OCI-M2 (cell line): ENCODE measurements around the gene PHLDA2.

ENCODE experiments used
- DNase-seq: peaks from one replicate; lab custom pipeline; 2025; ENCODE audit not compliant: unreplicated experiment; lab: John Stamatoyannopoulos, UW

The PHLDA2 gene

GRCh38 chr11:2883640-2883978 is 45.6 kb downstream of the PHLDA2 start:
- DNase-seq = no peak

- DNase-seq = no peak
Observed at GRCh38 chr11:2882396-2883110, 46.7 kb downstream of the PHLDA2 start.

DNA sequence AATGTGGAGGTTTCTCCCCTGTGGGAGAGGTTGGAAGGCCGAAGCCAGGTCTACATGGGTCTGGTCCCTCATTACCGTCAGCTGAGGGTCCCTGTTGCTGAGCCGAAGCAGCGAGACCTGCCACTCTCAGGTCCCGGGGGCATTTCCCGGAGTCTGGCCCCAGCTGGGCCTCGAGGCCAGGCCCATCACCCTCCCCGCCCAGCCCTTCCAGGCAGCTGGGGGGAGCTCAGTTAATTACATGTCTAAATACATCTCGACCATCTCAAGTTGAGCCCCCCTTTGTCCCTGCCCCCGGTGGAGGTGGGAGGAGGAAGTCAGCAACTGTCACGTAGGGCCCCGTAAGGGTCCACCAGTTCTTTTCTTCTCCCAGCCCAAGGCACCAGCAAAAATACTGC is 47.2 kb downstream of the PHLDA2 start:
- no peak for DNase-seq

DNA sequence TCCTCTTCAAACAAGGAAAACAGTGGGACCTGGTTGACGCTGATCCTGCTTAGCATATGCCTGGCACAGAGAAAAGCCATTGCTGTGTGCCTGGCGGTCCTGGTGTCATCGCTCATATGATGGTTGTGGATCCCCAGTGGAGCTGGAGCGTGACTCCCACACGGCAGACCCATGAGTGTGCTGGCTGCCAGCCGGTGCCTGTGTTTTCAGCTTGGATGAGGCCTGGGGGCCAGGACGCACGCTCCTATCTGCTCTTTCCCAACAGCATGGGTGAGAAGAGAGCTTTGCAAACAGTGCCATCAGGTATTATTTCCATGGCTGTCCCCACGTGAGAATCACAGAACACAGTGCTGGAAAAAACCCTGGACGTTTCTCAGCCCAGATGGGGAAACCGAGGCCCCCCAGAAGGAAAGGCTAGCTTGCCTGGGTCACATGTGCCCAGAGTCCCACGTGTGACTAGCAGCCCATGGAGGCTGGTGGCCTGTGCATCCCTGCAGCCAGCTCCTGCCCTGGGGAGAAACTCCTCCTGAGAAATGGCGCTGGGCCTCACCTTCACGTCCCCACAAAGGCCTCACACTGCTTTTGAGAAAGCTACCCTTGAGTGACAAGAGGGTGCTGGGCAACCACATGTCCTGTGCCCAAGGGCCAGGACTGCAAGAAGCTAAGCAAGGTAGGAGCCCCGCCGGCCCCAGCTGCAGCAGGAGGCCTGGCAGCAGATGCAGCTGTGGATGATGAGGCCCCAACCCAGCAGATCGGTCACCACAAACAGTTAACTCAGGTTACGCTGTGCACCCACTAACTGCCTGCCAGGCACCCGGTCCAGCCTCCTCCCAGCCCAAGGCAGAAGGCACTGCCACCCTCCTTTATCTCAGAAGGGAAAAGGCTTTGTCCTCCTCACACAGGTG is 47.9 kb downstream of the PHLDA2 start:
- no peak for DNase-seq

DNA sequence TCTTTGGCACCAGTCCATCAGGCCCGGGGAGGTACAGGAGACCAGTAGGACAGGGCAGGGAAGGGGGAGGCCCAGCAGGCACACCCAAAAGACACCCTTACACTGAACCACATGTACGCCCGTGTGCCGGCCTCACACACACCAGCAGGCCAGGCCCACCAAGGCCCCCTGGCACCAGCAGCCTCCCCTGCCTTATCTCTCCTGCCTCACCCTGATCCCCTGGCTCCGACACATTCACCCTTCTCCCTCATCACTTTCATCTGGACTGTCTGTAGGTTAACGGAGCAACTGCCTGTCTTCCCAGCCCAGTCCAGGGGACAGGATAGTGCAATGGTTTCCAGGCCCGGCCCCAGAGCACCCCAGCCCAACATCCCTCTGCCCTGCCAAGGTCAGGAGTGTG is 48.6 kb downstream of the PHLDA2 start:
- DNase-seq = no peak

- DNase-seq = no peak
Observed at GRCh38 chr11:2878782-2879181, 50.4 kb downstream of the PHLDA2 start.
